ENCODE data around the gene LOXL1.

LOXL1 gene

DNA sequence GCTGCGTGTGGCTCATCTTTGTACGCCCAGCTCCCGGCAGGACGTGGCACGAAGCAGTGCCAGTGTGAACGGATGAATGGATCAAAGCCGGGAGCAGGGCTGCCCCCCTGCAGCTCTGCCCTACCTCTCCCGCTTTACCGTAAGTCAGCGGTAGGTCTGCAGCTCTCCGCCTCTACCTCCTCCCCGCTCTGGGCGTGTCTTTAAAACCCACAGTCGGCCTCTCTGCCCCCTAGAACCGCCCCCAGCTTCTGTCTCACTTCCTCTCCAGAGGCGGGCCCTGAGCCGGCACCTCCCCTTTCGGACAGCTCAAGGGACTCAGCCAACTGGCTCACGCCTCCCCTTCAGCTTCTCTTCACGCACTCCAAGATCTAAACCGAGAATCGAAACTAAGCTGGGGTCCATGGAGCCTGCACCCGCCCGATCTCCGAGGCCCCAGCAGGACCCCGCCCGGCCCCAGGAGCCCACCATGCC lies 68.2 kb downstream of the LOXL1 start, which contains the start of gene PML:
PML (plus strand) TSS at position 304 of the 471 bp plus-strand sequence; CDS start at position 401, 97 bp downstream.
- DNase-seq (ENCODE audit: low read depth): peak; percentile 91

DNA sequence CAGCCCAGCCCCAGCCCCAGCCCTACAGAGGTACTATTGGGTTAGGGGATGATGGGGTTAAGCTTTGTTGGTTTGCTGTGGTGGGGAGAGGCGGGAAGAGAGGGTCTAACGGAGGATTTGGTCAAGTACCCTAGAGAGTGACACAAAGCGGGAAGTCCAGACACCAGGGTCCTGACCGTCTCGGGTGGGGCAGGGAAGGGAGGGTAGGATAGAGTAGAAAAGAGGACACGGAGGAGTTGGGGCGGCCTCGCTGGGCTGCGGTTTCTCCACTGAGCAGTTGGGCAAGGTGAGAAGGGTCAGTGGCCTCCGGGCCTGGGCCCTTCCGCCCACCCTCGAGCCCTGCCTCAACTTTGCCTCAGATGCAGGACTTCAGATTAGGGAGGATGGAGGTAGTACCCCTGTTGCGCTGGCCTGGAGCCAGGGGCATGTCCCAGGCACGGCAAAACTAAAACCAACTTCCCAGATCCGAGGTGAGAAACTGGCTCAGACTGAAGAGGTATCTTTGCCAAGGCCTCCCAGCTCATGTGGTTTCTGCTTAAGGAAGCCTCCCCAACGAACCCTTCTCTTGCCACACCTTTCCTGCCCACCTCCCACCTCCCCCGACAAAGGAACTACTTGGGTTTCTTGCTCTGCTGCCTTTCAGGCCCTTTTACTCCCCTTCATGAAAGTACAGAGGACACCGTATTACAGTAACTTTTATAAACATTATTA lies 68.8 kb downstream of the LOXL1 start:
- no peak for DNase-seq (ENCODE audit: low read depth)

GRCh38 chr15:73996267-73996666 lies 70.0 kb downstream of the LOXL1 start:
- DNase-seq (ENCODE audit: low read depth): no peak

DNA sequence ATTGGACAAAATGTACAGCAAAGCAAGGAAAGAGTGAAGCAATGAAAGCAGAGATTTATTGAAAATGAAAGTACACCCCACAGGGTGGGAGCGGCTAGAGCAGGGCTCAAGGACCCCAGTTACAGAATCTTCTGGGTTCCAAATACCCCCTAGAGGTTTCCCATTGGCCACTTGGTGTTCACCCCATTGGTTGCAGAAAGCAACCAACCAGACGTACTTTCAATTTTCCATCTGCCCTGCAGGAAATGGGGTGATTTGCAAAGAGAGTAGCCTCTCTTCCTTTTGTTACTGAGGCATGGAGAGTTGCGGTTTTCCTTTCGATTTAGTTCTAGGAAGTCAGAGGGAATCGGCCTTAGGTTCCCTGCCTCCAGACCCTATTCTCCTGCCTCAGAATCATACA lies 70.7 kb downstream of the LOXL1 start:
- DNase-seq (ENCODE audit: low read depth): no peak

GRCh38 chr15:73997986-73998385 lies 71.7 kb downstream of the LOXL1 start:
- DNase-seq (ENCODE audit: low read depth): no peak

Data from stimulated activated CD4-positive, alpha-beta T cell treated with anti-CD3 and anti-CD28 coated beads, Interleukin-2, amount 100 ng/mL, for 4 hours (primary cell).